HepG2 (cell line): ENCODE data around the gene DEDD2. TPM values are rescaled to one million over a fixed set of nuclear protein-coding genes. Genes with fewer than 3 reads are reported as not detected.

ENCODE experiments used
- EHMT2 ChIP-seq: fragments of 200-600 bp; sonication (generic); IDR thresholded peaks from 2 replicates; pipeline ENCODE4 v1.7.0; 2017; ENCODE audit warnings: antibody characterized with exemption, low read depth, low read length, borderline replicate concordance
- ESRRA ChIP-seq: sonication (generic); formaldehyde crosslinking; IDR thresholded peaks from 2 replicates; pipeline ENCODE4 v1.5.1; 2020; ENCODE audit warnings: mild to moderate bottlenecking, low read depth, missing genetic modification reagents
- GATA4 ChIP-seq: sonication (generic); IDR thresholded peaks from 2 replicates; pipeline ENCODE4 v1.6.1; 2016; ENCODE audit warnings: antibody characterized with exemption, low read depth, borderline replicate concordance
- GLI4 ChIP-seq: sonication (generic); formaldehyde crosslinking; IDR thresholded peaks from 2 replicates; pipeline ENCODE4 v1.5.1; 2020; ENCODE audit warnings: missing genetic modification reagents, mild to moderate bottlenecking, moderate library complexity, borderline replicate concordance
- HHEX ChIP-seq: IDR thresholded peaks from 2 replicates; pipeline ENCODE4 v1.6.1; 2016; ENCODE audit warnings: control low read depth
- HNF4A ChIP-seq: sonication (generic); formaldehyde crosslinking; IDR thresholded peaks from 2 replicates; pipeline ENCODE4 v1.4.0; 2020; ENCODE audit warnings: missing genetic modification reagents
- HNRNPL ChIP-seq: fragments of 200-400 bp; formaldehyde crosslinking; IDR thresholded peaks from 2 replicates; pipeline ENCODE4 v1.6.1; 2017; ENCODE audit warnings: mild to moderate bottlenecking, low read depth, low read length
- KLF13 ChIP-seq: sonication (generic); formaldehyde crosslinking; IDR thresholded peaks from 2 replicates; pipeline ENCODE4 v1.4.0; 2020; ENCODE audit warnings: mild to moderate bottlenecking, missing genetic modification reagents
- LBX2 ChIP-seq: sonication (generic); formaldehyde crosslinking; IDR thresholded peaks from 2 replicates; pipeline ENCODE4 v1.5.0; 2020; ENCODE audit warnings: missing genetic modification reagents, mild to moderate bottlenecking, borderline replicate concordance
- MEIS2 ChIP-seq: sonication (generic); formaldehyde crosslinking; IDR thresholded peaks from 2 replicates; pipeline ENCODE4 v1.9.0; 2021; ENCODE audit warnings: mild to moderate bottlenecking, missing genetic modification reagents
- MLX ChIP-seq: IDR thresholded peaks from 2 replicates; pipeline ENCODE4 v1.6.1; 2016
- MXD3 ChIP-seq: IDR thresholded peaks from 2 replicates; pipeline ENCODE4 v1.6.1; 2016; ENCODE audit warnings: mild to moderate bottlenecking, missing biosample characterization, missing genetic modification reagents
- NFKB2 ChIP-seq: sonication (generic); formaldehyde crosslinking; IDR thresholded peaks from 2 replicates; pipeline ENCODE4 v1.4.0; 2020; ENCODE audit warnings: missing genetic modification reagents, borderline replicate concordance
- NONO ChIP-seq, 2 experiments: fragments of 450-650 bp in 1 of 2; sonication (generic) in 1 of 2; formaldehyde crosslinking in 1 of 2; IDR thresholded peaks in 1 of 2; conservative IDR thresholded peaks in 1 of 2; 2 replicates each; pipeline versions ENCODE4 v1.6.1 to v1.8.0; 2017 to 2022; ENCODE audit warnings: mild to moderate bottlenecking in 1 of 2, missing genetic modification reagents in 1 of 2, moderate library complexity in 1 of 2
- PHF21A ChIP-seq: sonication (generic); formaldehyde crosslinking; IDR thresholded peaks from 2 replicates; pipeline ENCODE4 v1.5.0; 2020; ENCODE audit warnings: mild to moderate bottlenecking, missing genetic modification reagents
- RERE ChIP-seq: IDR thresholded peaks from 2 replicates; pipeline ENCODE4 v1.6.1; 2016; ENCODE audit warnings: low read depth, missing genetic modification reagents, missing compliant biosample characterization
- TCF7L2 ChIP-seq: IDR thresholded peaks from 2 replicates; pipeline ENCODE4 v1.6.1; 2011; ENCODE audit warnings: mild to moderate bottlenecking, low read depth, low read length, moderate library complexity
- TFDP1 ChIP-seq: IDR thresholded peaks from 2 replicates; pipeline ENCODE4 v1.6.1; 2016; ENCODE audit warnings: missing compliant biosample characterization, missing genetic modification reagents, borderline replicate concordance
- TP53 ChIP-seq: sonication (generic); formaldehyde crosslinking; conservative IDR thresholded peaks from 2 replicates; pipeline ENCODE4 v1.4.0; 2020; ENCODE audit warnings: missing genetic modification reagents
- ZNF235 ChIP-seq: sonication (generic); formaldehyde crosslinking; IDR thresholded peaks from 2 replicates; pipeline ENCODE4 v1.8.1; 2023; ENCODE audit warnings: mild to moderate bottlenecking, missing genetic modification reagents, borderline replicate concordance
- ZNF383 ChIP-seq: sonication (generic); formaldehyde crosslinking; IDR thresholded peaks from 2 replicates; pipeline ENCODE4 v1.4.0; 2020; ENCODE audit warnings: missing genetic modification reagents, mild to moderate bottlenecking, borderline replicate concordance
- polyA plus RNA-seq, 8 experiments: library from polyadenylated mRNA; depleted of rRNA in 3 of 8; stranded (reverse) in 7 of 8; unstranded in 1 of 8; fragments of >200 nt; fragmentation: Illumina TruSeq in 4 of 8; extraction: Trizol in 4 of 8; gene quantifications; 2 replicates each; pipeline versions ENCODE4 v1.2.1 to v1.2.3, GENCODE V29; 2011 to 2016; ENCODE audit warnings: low read depth in 4 of 8, missing spikeins in 1 of 8, mixed read lengths in 1 of 8; ENCODE audit not compliant: insufficient read depth in 1 of 8
- total RNA-seq, 5 experiments: library from RNA; depleted of rRNA; stranded (reverse); fragments of >200 nt; fragmentation: Illumina TruSeq; extraction: Trizol; gene quantifications; 2 replicates each; pipeline ENCODE4 v1.2.3, GENCODE V29; 2016; ENCODE audit warnings: low read depth in 1 of 5

Gene DEDD2
- total and polyA plus RNA-seq, 2 of the 13 experiments (the other 11 are each of a cell fraction or from before 2014, with no cell fraction given), result 19.2 to 24.7 TPM

- TF ChIP-seq TCF7L2 (no peak), HHEX (CRISPR knock-in tag) (no peak), MXD3 (peak; percentile 53; the same call in 1 of the 2 replicates), HNF4A (peak; percentile 70), GLI4 (CRISPR knock-in tag) (no peak), ESRRA (no peak), NFKB2 (CRISPR knock-in tag) (no peak), EHMT2 (no peak), MEIS2 (CRISPR knock-in tag) (peak; percentile 78; the same call in 1 of the 2 replicates), TP53 (CRISPR knock-in tag) (no peak), GATA4 (peak; percentile 87; the same call in 1 of the 2 replicates), RERE (peak; percentile 26; the same call in 1 of the 2 replicates), ZNF235 (peak; percentile 70; the same call in 1 of the 2 replicates), LBX2 (CRISPR knock-in tag) (no peak), MLX (CRISPR knock-in tag) (peak; percentile 87), HNRNPL (no peak), PHF21A (CRISPR knock-in tag) (peak; percentile 62; the same call in 1 of the 2 replicates), KLF13 (no peak), NONO (IDR thresholded peaks at IDR 0.05) (no peak), NONO (CRISPR knock-in tag; conservative IDR thresholded peaks at IDR 0.05) (0 out of 2 replicates have a peak, but pooled peaks have one; percentile 29), TFDP1 (CRISPR knock-in tag) (peak; percentile 85), ZNF383 (CRISPR knock-in tag) (no peak)
Measured at GRCh38 chr19:42242512-42243409, 25.3 kb upstream of the DEDD2 start, which contains the start of gene GSK3A (continued).
